T-cell (primary cell): Measurements from ENCODE around the gene KCNJ11. TPM values are rescaled to one million over a fixed set of nuclear protein-coding genes. Genes with fewer than 3 reads are reported as not detected.

ENCODE experiments used
- ATAC-seq, 4 experiments: fragments of 200-7000 bp in 3 of 4; fragments of 150-1000 bp in 1 of 4; cut with Tn5 transposase; replicated peaks in 1 of 4; 1 replicate in 3 of 4; 2 replicates in 1 of 4; pipeline ENCODE4 v1.10.0; 2021; ENCODE audit warnings: moderate library complexity in 3 of 4, mild to moderate bottlenecking in 2 of 4, moderate number of reproducible peaks in 1 of 4
- CTCF ChIA-PET, 2 donors: fragments of 300-600 bp; sonication (Branson Sonifier 250); formaldehyde crosslinking; loops; one replicate each; lab custom pipeline; 2022; ENCODE audit warnings: antibody characterized with exemption in 2 of 2; lab: Charles Lee
- POLR2A ChIA-PET, 2 donors: fragments of 300-600 bp; sonication (Branson Sonifier 250); formaldehyde crosslinking; loops; one replicate each; lab custom pipeline; 2022; ENCODE audit warnings: antibody characterized with exemption in 2 of 2; lab: Charles Lee
- DNase-seq, 35 experiments: peaks; one replicate each; pipeline versions ENCODE4 v3.0.0 to v3.0.0-alpha.2; 2013 to 2023
- H3K27ac ChIP-seq: one replicate; pipeline ENCODE4 v1.5.1; 2013; ENCODE audit warnings: low read length
- H3K27me3 ChIP-seq, 2 experiments: replicated peaks in 1 of 2; 1 replicate in 1 of 2; 2 replicates in 1 of 2; pipeline versions ENCODE4 v1.6.1 to v1.7.0; 2013; ENCODE audit warnings: low read length in 1 of 2, mixed read lengths in 1 of 2; ENCODE audit not compliant: control insufficient read depth in 2 of 2, insufficient read depth in 2 of 2; ENCODE audit errors: extremely low read depth in 1 of 2
- H3K36me3 ChIP-seq, 2 donors: 1 replicate in 1 of 2; 2 replicates in 1 of 2; pipeline versions ENCODE4 v1.6.1 to v1.7.0; 2013; ENCODE audit warnings: low read length in 1 of 2; ENCODE audit not compliant: control insufficient read depth in 2 of 2, insufficient read depth in 1 of 2; ENCODE audit errors: extremely low read depth in 1 of 2
- H3K4me1 ChIP-seq, 2 experiments: 1 replicate in 1 of 2; 2 replicates in 1 of 2; pipeline versions ENCODE4 v1.6.1 to v1.7.0; 2013; ENCODE audit warnings: low read length in 2 of 2, mixed read lengths in 1 of 2; ENCODE audit not compliant: insufficient read depth in 2 of 2, control insufficient read depth in 1 of 2; ENCODE audit errors: extremely low read depth in 1 of 2
- H3K4me3 ChIP-seq, 2 donors: 1 replicate in 1 of 2; 2 replicates in 1 of 2; pipeline versions ENCODE4 v1.5.1 to v1.7.0; 2013; ENCODE audit warnings: mild to moderate bottlenecking in 2 of 2, low read length in 1 of 2, moderate library complexity in 1 of 2; ENCODE audit not compliant: control insufficient read depth in 1 of 2; ENCODE audit errors: extremely low read depth in 1 of 2
- H3K9me3 ChIP-seq: 2 replicates; pipeline ENCODE4 v1.7.0; 2013
- H3K27ac Mint-ChIP-seq, 2 donors: one replicate each; pipeline ENCODE4 v1.8.0; 2020 to 2021; ENCODE audit warnings: mild to moderate bottlenecking in 2 of 2, mixed read lengths in 2 of 2
- H3K27me3 Mint-ChIP-seq, 2 donors: one replicate each; pipeline ENCODE4 v1.8.0; 2021 to 2022; ENCODE audit warnings: mixed read lengths in 2 of 2
- H3K36me3 Mint-ChIP-seq: one replicate; pipeline ENCODE4 v1.8.0; 2021; ENCODE audit warnings: mixed read lengths
- H3K4me1 Mint-ChIP-seq, 3 donors: one replicate each; pipeline ENCODE4 v1.8.0; 2020 to 2022; ENCODE audit warnings: mixed read lengths in 3 of 3, mild to moderate bottlenecking in 1 of 3
- H3K4me3 Mint-ChIP-seq, 3 donors: one replicate each; pipeline ENCODE4 v1.8.0; 2020 to 2022; ENCODE audit warnings: mild to moderate bottlenecking in 3 of 3, mixed read lengths in 3 of 3, moderate library complexity in 3 of 3
- H3K9me3 Mint-ChIP-seq, 3 donors: one replicate each; pipeline ENCODE4 v1.8.0; 2020 to 2022; ENCODE audit warnings: mixed read lengths in 3 of 3
- WGBS: methylation state at CpG from one replicate; pipeline ENCODE4 v1.1.5; 2013; ENCODE audit warnings: missing lambda C conversion rate; ENCODE audit not compliant: insufficient coverage; 5-methylcytosine and 5-hydroxymethylcytosine counted together
- total RNA-seq, 35 experiments: library from RNA in 6 of 35; stranded (reverse) in 6 of 35; fragments of 120-200 nt in 1 of 35; gene quantifications; one replicate each; pipeline versions ENCODE4 v1.2.1 to v1.2.4 and lab custom pipeline; 2013 to 2026

The KCNJ11 gene
- total RNA-seq, 5 donors from 2014 or later (not counting 1 experiment from before 2014, with no cell fraction given): 0.33 to 0.63 (median 0.50) TPM; not detected in 1

GRCh38 chr11:17351172-17351509 lies 37.3 kb downstream of the KCNJ11 start:
- H3K27me3 Mint-ChIP-seq: peaks cover 0 to 1% of the 10 kb centered on the region in 2 donors
- H3K27ac Mint-ChIP-seq: peak overlapping the region; percentile 31 to 68
- 24% methylated on average over 12 of the region's 12 CpGs for WGBS
- no peaks in the 10 kb centered on the region for H3K9me3 Mint-ChIP-seq
- H3K4me1 Mint-ChIP-seq: peaks cover 25 to 37% (median 30%) of the 10 kb centered on the region in 3 donors
- ChIA-PET POLR2A (no interaction called here), CTCF (no interaction called here)
- DNase-seq (no peak), ATAC-seq (no peak)
- H3K36me3 Mint-ChIP-seq: no peaks in the 10 kb centered on the region
- Histone ChIP-seq H3K9me3 (no peaks in the 10 kb centered on the region), H3K27me3 (peaks cover 0 to 4% of the 10 kb centered on the region in 2 experiments), H3K4me1 (peaks cover 17 to 22% of the 10 kb centered on the region in 2 experiments), H3K36me3 (no peaks in the 10 kb centered on the region), H3K27ac (peak overlapping the region; percentile 8), H3K4me3 (peak overlapping the region; percentile 63 to 89)
- peak overlapping the region; percentile 86 to 94 (median 87) for H3K4me3 Mint-ChIP-seq

GRCh38 chr11:17350455-17351171 lies 37.8 kb downstream of the KCNJ11 start:
- no peak overlapping the region for H3K27ac ChIP-seq
- ATAC-seq (no peak), DNase-seq (peak in 1 of 35 experiments; percentile 9)
- H3K36me3 ChIP-seq: no peaks in the 10 kb centered on the region
- WGBS: 100% methylated on average over 1 of the region's 7 CpGs
- Mint-ChIP-seq H3K4me1 (peaks cover 25 to 37% (median 30%) of the 10 kb centered on the region in 3 donors), H3K4me3 (peak overlapping the region; percentile 86 to 94 (median 87)), H3K27ac (peak overlapping the region in 1 of 2 donors; percentile 68), H3K27me3 (peaks cover 0 to 1% of the 10 kb centered on the region in 2 donors), H3K9me3 (no peaks in the 10 kb centered on the region), H3K36me3 (no peaks in the 10 kb centered on the region)
- POLR2A ChIA-PET: no interaction called here
- CTCF ChIA-PET: no interaction called here
- H3K27me3 ChIP-seq: peaks cover 0 to 4% of the 10 kb centered on the region in 2 experiments
- H3K4me1 ChIP-seq: peaks cover 17 to 22% of the 10 kb centered on the region in 2 experiments
- no peak overlapping the region for H3K4me3 ChIP-seq
- H3K9me3 ChIP-seq: no peaks in the 10 kb centered on the region

- ChIA-PET POLR2A (interaction anchor here (0.5 to 0.6 kb wide), 2 partner anchors 10 to 60 kb away, joined by 3 to 11 read pairs; no protein-coding TSS in a partner anchor), CTCF (no interaction called here)
- Histone ChIP-seq H3K27me3 (peaks cover 0 to 4% of the 10 kb centered on the region in 2 experiments), H3K36me3 (no peaks in the 10 kb centered on the region), H3K4me1 (peaks cover 6 to 12% of the 10 kb centered on the region in 2 experiments), H3K27ac (no peak overlapping the region), H3K4me3 (no peak overlapping the region), H3K9me3 (no peaks in the 10 kb centered on the region)
- Mint-ChIP-seq H3K4me1 (peaks cover 11 to 22% (median 13%) of the 10 kb centered on the region in 3 donors), H3K4me3 (no peak overlapping the region), H3K36me3 (peaks cover 4% of the 10 kb centered on the region), H3K27me3 (peaks cover 0 to 1% of the 10 kb centered on the region in 2 donors), H3K27ac (no peak overlapping the region), H3K9me3 (no peaks in the 10 kb centered on the region)
- DNase-seq (no peak), ATAC-seq (no peak)
- no CpG with 5 or more reads among the region's 1 CpG for WGBS
Observed at GRCh38 chr11:17347676-17348075, 40.8 kb downstream of the KCNJ11 start.

GRCh38 chr11:17343907-17344306 lies 44.6 kb downstream of the KCNJ11 start:
- no peak overlapping the region for H3K4me3 ChIP-seq
- H3K27ac ChIP-seq: no peak overlapping the region
- peaks cover 0 to 6% (median 0%) of the 10 kb centered on the region in 3 donors for H3K4me1 Mint-ChIP-seq
- H3K4me3 Mint-ChIP-seq: no peak overlapping the region
- no peak for DNase-seq
- no peaks in the 10 kb centered on the region for H3K4me1 ChIP-seq
- H3K9me3 Mint-ChIP-seq: no peaks in the 10 kb centered on the region
- no peaks in the 10 kb centered on the region for H3K9me3 ChIP-seq
- no peaks in the 10 kb centered on the region for H3K36me3 ChIP-seq
- no peak overlapping the region for H3K27ac Mint-ChIP-seq
- ChIA-PET CTCF (no interaction called here), POLR2A (no interaction called here)
- no peaks in the 10 kb centered on the region for H3K27me3 ChIP-seq
- H3K36me3 Mint-ChIP-seq: peaks cover 7% of the 10 kb centered on the region
- no CpG with 5 or more reads among the region's 1 CpG for WGBS
- no peak for ATAC-seq
- H3K27me3 Mint-ChIP-seq: no peaks in the 10 kb centered on the region

GRCh38 chr11:17343257-17343656 lies 45.2 kb downstream of the KCNJ11 start:
- no peaks in the 10 kb centered on the region for H3K36me3 ChIP-seq
- ATAC-seq (no peak), DNase-seq (no peak)
- H3K27ac ChIP-seq: no peak overlapping the region
- Mint-ChIP-seq H3K27me3 (no peaks in the 10 kb centered on the region), H3K9me3 (no peaks in the 10 kb centered on the region), H3K4me3 (no peak overlapping the region), H3K36me3 (peaks cover 7% of the 10 kb centered on the region), H3K4me1 (peaks cover 0 to 6% (median 0%) of the 10 kb centered on the region in 3 donors), H3K27ac (no peak overlapping the region)
- CTCF ChIA-PET: no interaction called here
- 100% methylated on average over 1 of the region's 2 CpGs for WGBS
- no peak overlapping the region for H3K4me3 ChIP-seq
- POLR2A ChIA-PET: no interaction called here
- H3K9me3 ChIP-seq: no peaks in the 10 kb centered on the region
- H3K4me1 ChIP-seq: no peaks in the 10 kb centered on the region
- no peaks in the 10 kb centered on the region for H3K27me3 ChIP-seq
